ENCODE measurements around the gene PER1. TPM values are rescaled to one million over a fixed set of nuclear protein-coding genes. Genes with fewer than 3 reads are reported as not detected.
A peak's percentile ranks its signal among the peaks of the same experiment; 100 is the strongest.

The PER1 gene
- total RNA-seq, 1 donor from 2014 or later, result 350 TPM

GRCh38 chr17:8096541-8096940 lies 55.7 kb downstream of the PER1 start:
- TF ChIP-seq, protein P1, sequence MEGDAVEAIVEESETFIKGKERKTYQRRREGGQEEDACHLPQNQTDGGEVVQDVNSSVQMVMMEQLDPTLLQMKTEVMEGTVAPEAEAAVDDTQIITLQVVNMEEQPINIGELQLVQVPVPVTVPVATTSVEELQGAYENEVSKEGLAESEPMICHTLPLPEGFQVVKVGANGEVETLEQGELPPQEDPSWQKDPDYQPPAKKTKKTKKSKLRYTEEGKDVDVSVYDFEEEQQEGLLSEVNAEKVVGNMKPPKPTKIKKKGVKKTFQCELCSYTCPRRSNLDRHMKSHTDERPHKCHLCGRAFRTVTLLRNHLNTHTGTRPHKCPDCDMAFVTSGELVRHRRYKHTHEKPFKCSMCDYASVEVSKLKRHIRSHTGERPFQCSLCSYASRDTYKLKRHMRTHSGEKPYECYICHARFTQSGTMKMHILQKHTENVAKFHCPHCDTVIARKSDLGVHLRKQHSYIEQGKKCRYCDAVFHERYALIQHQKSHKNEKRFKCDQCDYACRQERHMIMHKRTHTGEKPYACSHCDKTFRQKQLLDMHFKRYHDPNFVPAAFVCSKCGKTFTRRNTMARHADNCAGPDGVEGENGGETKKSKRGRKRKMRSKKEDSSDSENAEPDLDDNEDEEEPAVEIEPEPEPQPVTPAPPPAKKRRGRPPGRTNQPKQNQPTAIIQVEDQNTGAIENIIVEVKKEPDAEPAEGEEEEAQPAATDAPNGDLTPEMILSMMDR (IDR thresholded peaks at IDR 0.05), result no peak
- H3K27me3 ChIP-seq, result peaks cover 6% of the 10 kb centered on the region
- intact Hi-C loops (cut with DNase I), result no loop called here
- H3K4me3 ChIP-seq, result no peak overlapping the region
- H3K4me1 ChIP-seq, result no peaks in the 10 kb centered on the region
- no peak overlapping the region for H3K27ac ChIP-seq
- no peaks in the 10 kb centered on the region for H3K36me3 ChIP-seq
- ATAC-seq, result no peak
- no peak for DNase-seq
- H3K9me3 ChIP-seq, result no peaks in the 10 kb centered on the region

GRCh38 chr17:8095361-8095760 lies 56.8 kb downstream of the PER1 start:
- Histone ChIP-seq H3K36me3 (no peaks in the 10 kb centered on the region), H3K4me3 (no peak overlapping the region), H3K27me3 (peaks cover 9% of the 10 kb centered on the region), H3K4me1 (no peaks in the 10 kb centered on the region), H3K27ac (no peak overlapping the region), H3K9me3 (no peaks in the 10 kb centered on the region)
- no peak for ATAC-seq
- no peak for DNase-seq
- TF ChIP-seq, protein P1 (IDR thresholded peaks at IDR 0.05), result no peak
- intact Hi-C loops (cut with DNase I), result no loop called here

- Histone ChIP-seq H3K9me3 (no peaks in the 10 kb centered on the region), H3K27me3 (peaks cover 14% of the 10 kb centered on the region), H3K36me3 (no peaks in the 10 kb centered on the region), H3K4me1 (no peaks in the 10 kb centered on the region), H3K27ac (no peak overlapping the region), H3K4me3 (no peak overlapping the region)
- DNase-seq, result no peak
- no peak for ATAC-seq
- intact Hi-C loops (cut with DNase I), result no loop called here
- TF ChIP-seq, protein P1 (IDR thresholded peaks at IDR 0.05), result no peak
Observed at GRCh38 chr17:8091033-8091687, 61.0 kb downstream of the PER1 start.

Small RNAs within 50 kb of the gene (microRNA-seq; reads per million reads assigned to microRNA genes)
- gene MIR4521 (ENCODE audit: borderline microRNAs expressed) (2.8 reads per million, percentile 19 among the genes with 10 or more reads in this experiment), gene MIR6883 (ENCODE audit: borderline microRNAs expressed) (not detected)

Other genes starting within 250 kb of the PER1 start
- 8.0 TPM for gene RNF227, start 236.1 kb downstream of the PER1 start, total RNA-seq
- 5.9 TPM for gene KCNAB3, start 222.5 kb downstream of the PER1 start, total RNA-seq
- gene TRAPPC1, start 220.5 kb downstream of the PER1 start, total RNA-seq, result 135 TPM
- 62.7 TPM for gene CNTROB, start 220.2 kb downstream of the PER1 start, total RNA-seq
- gene GUCY2D, start 149.8 kb downstream of the PER1 start, total RNA-seq, result 2.6 TPM
- gene ALOX15B, start 113.3 kb downstream of the PER1 start, total RNA-seq, result 80.2 TPM
- gene ALOX12B, start 64.7 kb downstream of the PER1 start, total RNA-seq, result not detected
- not detected for gene ALOXE3, start 33.9 kb downstream of the PER1 start, total RNA-seq
- gene HES7, start 28.3 kb downstream of the PER1 start, total RNA-seq, result not detected
- gene VAMP2, start 10.5 kb upstream of the PER1 start, total RNA-seq, result 78.1 TPM
- gene TMEM107, start 24.0 kb upstream of the PER1 start, total RNA-seq, result 9.3 TPM
- 7.8 TPM for gene BORCS6, start 37.8 kb upstream of the PER1 start, total RNA-seq
- 1.4 TPM for gene AURKB, start 58.2 kb upstream of the PER1 start, total RNA-seq
- gene CTC1, start 95.7 kb upstream of the PER1 start, total RNA-seq, result 57.1 TPM
- 28.3 TPM for gene PFAS, start 96.9 kb upstream of the PER1 start, total RNA-seq
- 31.0 TPM for gene RANGRF, start 136.3 kb upstream of the PER1 start, total RNA-seq
- gene SLC25A35, start 143.0 kb upstream of the PER1 start, total RNA-seq, result 7.4 TPM
- 29.9 TPM for gene ARHGEF15, start 157.8 kb upstream of the PER1 start, total RNA-seq
- not detected for gene ODF4, start 187.4 kb upstream of the PER1 start, total RNA-seq
- 1,173 TPM for gene RPL26, start 230.8 kb upstream of the PER1 start, total RNA-seq
- not detected for gene RNF222, start 245.4 kb upstream of the PER1 start, total RNA-seq